ENCODE measurements around the gene ZNF441.

DNA sequence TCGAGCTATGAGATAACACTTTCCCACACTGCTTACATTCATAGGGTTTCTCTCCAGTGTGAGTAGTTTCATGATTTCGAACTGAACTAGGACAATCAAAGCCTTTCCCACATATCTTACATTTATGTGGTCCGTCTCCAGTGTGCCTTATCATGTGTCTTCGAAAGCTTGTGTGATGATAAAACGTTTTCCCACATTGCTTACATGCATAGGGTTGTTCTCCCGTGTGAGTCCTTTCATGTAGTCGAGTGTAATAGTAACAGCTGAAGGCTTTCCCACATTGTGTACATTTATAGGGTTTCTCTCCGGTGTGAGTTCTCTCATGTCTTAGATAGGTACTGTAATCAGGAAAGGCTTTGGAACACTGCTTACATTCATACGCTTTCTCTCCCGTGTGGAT, 44.4 kb upstream of the ZNF441 start:
- TF ChIP-seq POLR2AphosphoS5 (IDR thresholded peaks at IDR 0.05; ENCODE audit: low read depth, low read length), result no peak
- no peak for TF ChIP-seq TAF1 (IDR thresholded peaks at IDR 0.05; ENCODE audit: borderline replicate concordance, insufficient read depth, low read length)
- TF ChIP-seq, protein P1, sequence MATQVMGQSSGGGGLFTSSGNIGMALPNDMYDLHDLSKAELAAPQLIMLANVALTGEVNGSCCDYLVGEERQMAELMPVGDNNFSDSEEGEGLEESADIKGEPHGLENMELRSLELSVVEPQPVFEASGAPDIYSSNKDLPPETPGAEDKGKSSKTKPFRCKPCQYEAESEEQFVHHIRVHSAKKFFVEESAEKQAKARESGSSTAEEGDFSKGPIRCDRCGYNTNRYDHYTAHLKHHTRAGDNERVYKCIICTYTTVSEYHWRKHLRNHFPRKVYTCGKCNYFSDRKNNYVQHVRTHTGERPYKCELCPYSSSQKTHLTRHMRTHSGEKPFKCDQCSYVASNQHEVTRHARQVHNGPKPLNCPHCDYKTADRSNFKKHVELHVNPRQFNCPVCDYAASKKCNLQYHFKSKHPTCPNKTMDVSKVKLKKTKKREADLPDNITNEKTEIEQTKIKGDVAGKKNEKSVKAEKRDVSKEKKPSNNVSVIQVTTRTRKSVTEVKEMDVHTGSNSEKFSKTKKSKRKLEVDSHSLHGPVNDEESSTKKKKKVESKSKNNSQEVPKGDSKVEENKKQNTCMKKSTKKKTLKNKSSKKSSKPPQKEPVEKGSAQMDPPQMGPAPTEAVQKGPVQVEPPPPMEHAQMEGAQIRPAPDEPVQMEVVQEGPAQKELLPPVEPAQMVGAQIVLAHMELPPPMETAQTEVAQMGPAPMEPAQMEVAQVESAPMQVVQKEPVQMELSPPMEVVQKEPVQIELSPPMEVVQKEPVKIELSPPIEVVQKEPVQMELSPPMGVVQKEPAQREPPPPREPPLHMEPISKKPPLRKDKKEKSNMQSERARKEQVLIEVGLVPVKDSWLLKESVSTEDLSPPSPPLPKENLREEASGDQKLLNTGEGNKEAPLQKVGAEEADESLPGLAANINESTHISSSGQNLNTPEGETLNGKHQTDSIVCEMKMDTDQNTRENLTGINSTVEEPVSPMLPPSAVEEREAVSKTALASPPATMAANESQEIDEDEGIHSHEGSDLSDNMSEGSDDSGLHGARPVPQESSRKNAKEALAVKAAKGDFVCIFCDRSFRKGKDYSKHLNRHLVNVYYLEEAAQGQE (IDR thresholded peaks at IDR 0.05; ENCODE audit: insufficient read depth in 1 of 2, low read depth in 2 of 2, low read length in 2 of 2), result no peak
- TF ChIP-seq FOXP2 (optimal IDR thresholded peaks at IDR 0.05; ENCODE audit: borderline replicate concordance, extremely low read depth, extremely low read length, insufficient read depth), result no peak
